Muscle layer of duodenum (tissue), 2 donors: ENCODE data around the gene CLCA1.

ENCODE experiments used
- H3K27ac ChIP-seq: one replicate; pipeline ENCODE4 v1.7.0; 2013; ENCODE audit warnings: mild to moderate bottlenecking, low read length
- H3K27me3 ChIP-seq: one replicate; pipeline ENCODE4 v1.7.0; 2013; ENCODE audit warnings: low read depth, mild to moderate bottlenecking, control low read depth, low read length
- H3K36me3 ChIP-seq, 2 donors: one replicate each; pipeline ENCODE4 v1.7.0; 2013; ENCODE audit warnings: low read length in 2 of 2, control low read depth in 1 of 2, mild to moderate bottlenecking in 1 of 2; ENCODE audit not compliant: insufficient read depth in 2 of 2, control insufficient read depth in 1 of 2
- H3K4me1 ChIP-seq, 2 donors: one replicate each; pipeline ENCODE4 v1.7.0; 2013; ENCODE audit warnings: low read length in 2 of 2, mild to moderate bottlenecking in 2 of 2, control low read depth in 1 of 2, moderate library complexity in 1 of 2; ENCODE audit not compliant: insufficient read depth in 2 of 2, control insufficient read depth in 1 of 2
- H3K4me3 ChIP-seq, 2 donors: one replicate each; pipeline ENCODE4 v1.7.0; 2013; ENCODE audit warnings: low read length in 2 of 2, low read depth in 1 of 2, mild to moderate bottlenecking in 1 of 2
- H3K9me3 ChIP-seq, 2 donors: one replicate each; pipeline ENCODE4 v1.7.0; 2013; ENCODE audit warnings: low read length in 2 of 2, control low read depth in 1 of 2, mild to moderate bottlenecking in 1 of 2; ENCODE audit not compliant: control insufficient read depth in 1 of 2
- donor health status: healthy.

The CLCA1 gene

GRCh38 chr1:86523670-86524354, 55.1 kb downstream of the CLCA1 start:
- Histone ChIP-seq H3K4me3 (no peak overlapping the region), H3K4me1 (no peaks in the 10 kb centered on the region), H3K27ac (no peak overlapping the region), H3K27me3 (no peaks in the 10 kb centered on the region), H3K9me3 (no peaks in the 10 kb centered on the region), H3K36me3 (no peaks in the 10 kb centered on the region)

GRCh38 chr1:86527306-86527705, 58.6 kb downstream of the CLCA1 start:
- no peaks in the 10 kb centered on the region for H3K27me3 ChIP-seq
- H3K9me3 ChIP-seq = peaks cover 0 to 5% of the 10 kb centered on the region in 2 donors
- H3K27ac ChIP-seq = no peak overlapping the region
- H3K4me3 ChIP-seq = no peak overlapping the region
- H3K36me3 ChIP-seq = no peaks in the 10 kb centered on the region
- no peaks in the 10 kb centered on the region for H3K4me1 ChIP-seq

DNA sequence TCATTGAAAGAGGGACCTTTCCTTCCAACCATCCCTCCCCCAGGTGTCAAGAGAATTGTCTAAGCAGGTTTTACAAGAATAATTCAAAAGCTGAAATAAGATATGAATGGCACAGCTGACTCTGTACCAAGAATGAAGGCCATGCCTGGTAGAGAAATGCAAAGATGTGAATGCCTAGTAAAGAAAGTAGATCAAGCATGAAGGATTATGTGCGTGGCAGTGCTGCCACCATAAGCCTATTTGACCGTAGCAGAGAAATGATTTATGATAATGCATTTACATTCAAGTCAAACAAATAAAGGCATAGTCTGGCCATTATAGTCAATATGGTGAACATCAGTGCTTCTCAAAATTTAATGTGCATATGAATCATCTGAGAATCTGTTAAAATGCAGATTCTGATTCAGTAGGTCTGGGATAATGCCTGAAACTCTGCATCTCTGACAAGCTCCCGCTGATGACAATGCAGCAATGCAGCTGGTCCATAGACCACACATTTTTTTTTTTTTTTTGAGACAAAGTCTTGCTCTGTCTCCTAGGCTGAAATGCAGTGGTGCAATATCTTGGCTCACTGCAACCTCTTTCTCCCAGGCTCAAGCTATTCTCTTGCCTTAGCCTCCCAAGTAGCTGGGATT, 61.6 kb downstream of the CLCA1 start:
- Histone ChIP-seq H3K27me3 (no peaks in the 10 kb centered on the region), H3K36me3 (no peaks in the 10 kb centered on the region), H3K9me3 (peaks cover 0 to 5% of the 10 kb centered on the region in 2 donors), H3K4me3 (no peak overlapping the region), H3K4me1 (no peaks in the 10 kb centered on the region), H3K27ac (no peak overlapping the region)

- Histone ChIP-seq H3K9me3 (no peaks in the 10 kb centered on the region), H3K27me3 (no peaks in the 10 kb centered on the region), H3K4me3 (no peak overlapping the region), H3K4me1 (no peaks in the 10 kb centered on the region), H3K36me3 (no peaks in the 10 kb centered on the region), H3K27ac (no peak overlapping the region)
These were observed 69.4 kb downstream of the CLCA1 start for GRCh38 chr1:86537928-86538695.

- no peaks in the 10 kb centered on the region for H3K36me3 ChIP-seq
- H3K4me3 ChIP-seq = no peak overlapping the region
- no peak overlapping the region for H3K27ac ChIP-seq
- H3K27me3 ChIP-seq = no peaks in the 10 kb centered on the region
- H3K9me3 ChIP-seq = no peaks in the 10 kb centered on the region
- no peaks in the 10 kb centered on the region for H3K4me1 ChIP-seq
These were observed 70.0 kb downstream of the CLCA1 start for GRCh38 chr1:86538775-86539174.

DNA sequence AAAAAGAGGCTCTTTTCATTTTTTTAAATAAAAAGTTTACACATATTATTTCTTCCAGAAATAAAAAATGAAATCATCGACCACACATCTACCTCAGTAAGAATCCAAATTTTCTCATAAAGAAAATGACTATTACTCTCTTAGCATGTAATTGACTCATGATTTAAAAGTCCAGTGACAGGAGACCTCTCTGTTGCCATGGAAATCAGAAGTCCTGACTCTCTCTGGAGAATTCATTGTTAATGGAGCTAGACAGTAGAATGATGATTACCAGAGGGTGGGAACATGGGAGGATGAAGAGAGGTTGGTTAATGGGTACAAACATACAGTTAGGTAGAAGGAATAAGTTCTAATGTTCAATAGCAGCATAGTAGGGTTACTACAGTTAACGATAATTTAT, 73.1 kb downstream of the CLCA1 start:
- no peaks in the 10 kb centered on the region for H3K36me3 ChIP-seq
- no peak overlapping the region for H3K27ac ChIP-seq
- no peaks in the 10 kb centered on the region for H3K27me3 ChIP-seq
- peaks cover 0 to 4% of the 10 kb centered on the region in 2 donors for H3K9me3 ChIP-seq
- no peak overlapping the region for H3K4me3 ChIP-seq
- H3K4me1 ChIP-seq = no peaks in the 10 kb centered on the region

DNA sequence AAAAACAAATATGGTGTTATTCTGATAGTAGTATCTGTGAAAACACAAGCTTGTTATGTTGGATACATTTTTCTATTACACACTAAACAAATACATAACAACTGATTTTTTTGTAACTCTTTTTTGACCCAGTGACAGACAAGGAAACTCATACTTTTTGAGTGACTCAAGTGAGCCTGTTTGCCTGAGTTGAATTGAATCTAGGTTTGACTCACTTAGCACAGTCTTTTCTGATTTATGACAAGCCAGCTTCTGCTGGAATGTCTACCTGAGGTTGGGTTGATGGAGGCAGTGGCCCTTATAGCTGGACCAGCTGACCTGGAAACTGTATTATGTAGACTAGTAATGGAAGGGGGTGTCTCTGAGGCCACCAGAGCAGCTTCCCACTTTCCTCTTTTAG, 73.9 kb downstream of the CLCA1 start:
- H3K4me3 ChIP-seq = no peak overlapping the region
- H3K27ac ChIP-seq = no peak overlapping the region
- no peaks in the 10 kb centered on the region for H3K27me3 ChIP-seq
- H3K36me3 ChIP-seq = no peaks in the 10 kb centered on the region
- H3K9me3 ChIP-seq = peaks cover 0 to 4% of the 10 kb centered on the region in 2 donors
- no peaks in the 10 kb centered on the region for H3K4me1 ChIP-seq

DNA sequence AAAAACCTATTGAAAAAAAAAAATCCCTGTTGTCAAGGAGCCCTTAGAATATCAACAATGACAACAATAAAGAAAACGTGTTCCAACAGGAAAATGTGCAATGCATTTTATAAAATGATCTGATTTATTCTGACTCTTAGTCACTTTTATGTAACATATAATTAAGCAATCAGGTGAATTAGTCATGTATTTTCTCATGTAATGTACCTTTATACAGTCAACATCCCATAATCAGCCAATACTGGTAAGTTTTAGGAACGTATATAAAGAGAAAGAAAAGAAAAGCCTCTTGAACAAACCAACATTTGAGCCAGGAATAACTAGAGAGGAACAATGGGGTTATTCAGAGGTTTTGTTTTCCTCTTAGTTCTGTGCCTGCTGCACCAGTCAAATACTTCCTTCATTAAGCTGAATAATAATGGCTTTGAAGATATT, 78.1 kb downstream of the CLCA1 start, which contains the start of gene CLCA4:
Gene CLCA4 (plus strand): TSS at position 292 of the 435 bp plus-strand sequence. CDS start 42 bp downstream, at position 334.
- Histone ChIP-seq H3K27ac (no peak within 1 kb of the TSS), H3K36me3 (no peaks in the 10 kb centered on the region), H3K4me3 (no peak within 1 kb of the TSS), H3K4me1 (no peaks in the 10 kb centered on the region), H3K9me3 (peaks cover 0 to 4% of the 10 kb centered on the region in 2 donors), H3K27me3 (no peaks in the 10 kb centered on the region)

GRCh38 chr1:86548839-86549238, 80.1 kb downstream of the CLCA1 start:
- H3K4me1 ChIP-seq = no peaks in the 10 kb centered on the region
- peaks cover 0 to 4% of the 10 kb centered on the region in 2 donors for H3K9me3 ChIP-seq
- H3K4me3 ChIP-seq = no peak overlapping the region
- no peaks in the 10 kb centered on the region for H3K27me3 ChIP-seq
- no peaks in the 10 kb centered on the region for H3K36me3 ChIP-seq
- no peak overlapping the region for H3K27ac ChIP-seq
